ENCODE results near the gene DSCAML1. TPM values are rescaled to one million over a fixed set of nuclear protein-coding genes. Genes with fewer than 3 reads are reported as not detected.
A peak's percentile ranks its signal among the peaks of the same experiment; 100 is the strongest.

The DSCAML1 gene
- polyA plus RNA-seq, 1 donor from 2014 or later = not detected

DNA sequence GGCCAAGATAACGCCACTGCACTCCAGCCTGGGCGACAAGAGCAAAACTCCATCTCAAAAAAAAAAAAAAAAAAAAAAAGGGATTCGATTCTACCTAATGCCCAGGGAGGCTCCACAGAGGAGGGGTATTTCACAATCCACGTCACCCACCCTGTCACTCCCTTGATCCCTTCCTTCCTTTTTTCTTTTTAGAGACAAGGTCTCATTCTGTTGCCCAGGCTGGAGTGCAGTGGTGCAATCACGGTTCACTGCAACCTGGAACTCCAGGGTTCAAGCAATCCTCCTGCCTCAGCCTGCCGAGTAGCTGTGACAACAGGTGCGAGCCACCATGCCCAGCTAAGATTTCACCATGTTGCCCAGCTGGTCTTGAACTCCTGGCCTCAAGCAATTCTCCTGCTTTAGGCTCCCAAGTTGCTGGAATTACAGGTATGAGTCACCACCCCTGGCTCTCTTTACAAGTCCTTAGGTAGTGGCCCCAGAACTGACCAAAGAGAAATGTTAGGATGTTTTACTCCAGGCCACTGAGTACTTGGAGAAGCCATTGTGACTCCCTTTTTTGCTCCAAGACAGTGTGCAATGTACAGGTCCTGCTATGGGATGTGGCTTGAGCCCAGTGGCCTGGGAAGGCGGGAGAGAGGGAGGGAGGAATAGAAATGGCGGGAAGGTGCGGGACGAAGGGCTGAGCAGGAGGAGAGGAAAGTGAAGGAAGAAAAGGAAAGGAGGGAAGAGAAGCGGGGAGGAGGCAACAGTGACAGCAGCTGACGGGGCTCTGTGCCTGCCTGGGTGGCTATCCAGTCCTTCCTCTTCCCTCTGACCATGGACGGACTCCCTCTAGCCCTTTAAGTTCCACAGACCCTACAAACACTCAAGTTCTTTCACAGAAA is 39.3 kb upstream of the DSCAML1 start:
- no peaks in the 10 kb centered on the region for H3K9me3 Mint-ChIP-seq
- H3K27ac Mint-ChIP-seq = no peak overlapping the region
- no peaks in the 10 kb centered on the region for H3K36me3 Mint-ChIP-seq
- peaks cover 13% of the 10 kb centered on the region for H3K27me3 Mint-ChIP-seq
- H3K4me3 Mint-ChIP-seq = no peak overlapping the region
- peaks cover 0 to 4% (median 0%) of the 10 kb centered on the region in 3 donors for H3K4me1 Mint-ChIP-seq

DNA sequence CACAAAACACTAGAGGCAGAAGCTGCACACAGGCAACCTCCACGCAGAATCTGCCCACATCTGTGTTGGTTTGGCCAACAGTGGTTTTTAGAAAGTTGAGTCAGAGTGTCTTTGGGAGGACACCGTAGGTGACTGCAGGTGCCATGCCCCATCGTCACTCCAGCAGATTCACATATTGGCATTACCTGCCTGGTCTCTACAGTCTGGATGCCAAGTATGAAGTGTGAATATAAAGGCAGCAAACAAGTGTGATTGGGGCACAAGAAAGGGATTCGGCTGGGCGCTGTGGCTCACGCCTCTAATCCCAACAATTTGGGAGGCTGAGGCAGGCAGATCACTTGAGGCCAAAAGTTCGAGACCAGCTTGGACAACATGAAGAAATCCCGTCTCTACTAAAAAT is 38.6 kb upstream of the DSCAML1 start:
- Mint-ChIP-seq H3K27ac (no peak overlapping the region), H3K9me3 (no peaks in the 10 kb centered on the region), H3K4me1 (peaks cover 0 to 4% (median 0%) of the 10 kb centered on the region in 3 donors), H3K36me3 (no peaks in the 10 kb centered on the region), H3K4me3 (no peak overlapping the region), H3K27me3 (peaks cover 15% of the 10 kb centered on the region)

DNA sequence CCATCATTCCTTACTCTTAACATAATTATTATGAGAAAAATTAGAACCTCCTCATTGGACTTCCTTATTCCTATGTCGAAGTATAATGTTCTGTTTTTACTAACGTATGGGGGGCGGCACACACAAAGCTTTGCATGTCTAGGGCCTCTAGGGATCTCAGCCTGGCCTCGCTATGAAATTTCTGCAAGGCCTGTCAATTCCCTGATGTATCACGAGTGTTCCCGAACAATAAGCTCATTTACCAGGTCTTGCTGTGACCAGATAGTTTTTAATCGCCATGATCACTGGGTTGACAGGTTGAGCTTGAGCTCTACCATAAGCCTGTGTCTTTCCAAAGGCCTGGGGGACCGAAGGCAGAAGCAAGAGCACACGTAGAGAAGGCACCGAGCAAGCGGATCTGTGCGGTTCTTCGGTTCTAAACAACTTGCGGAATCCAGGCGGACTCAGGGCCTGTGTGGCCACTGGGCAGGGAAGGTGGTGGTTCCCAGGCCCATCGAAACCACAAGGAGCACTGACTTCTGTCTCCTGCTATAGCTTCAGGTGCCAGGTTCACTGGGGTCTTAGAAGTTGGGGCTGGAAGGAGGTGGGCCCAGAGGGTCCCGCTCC is 37.9 kb upstream of the DSCAML1 start:
- peaks cover 0 to 2% (median 0%) of the 10 kb centered on the region in 3 donors for H3K9me3 Mint-ChIP-seq
- peaks cover 0 to 4% (median 0%) of the 10 kb centered on the region in 3 donors for H3K4me1 Mint-ChIP-seq
- no peaks in the 10 kb centered on the region for H3K36me3 Mint-ChIP-seq
- no peak overlapping the region for H3K4me3 Mint-ChIP-seq
- H3K27ac Mint-ChIP-seq = no peak overlapping the region
- peaks cover 19% of the 10 kb centered on the region for H3K27me3 Mint-ChIP-seq

DNA sequence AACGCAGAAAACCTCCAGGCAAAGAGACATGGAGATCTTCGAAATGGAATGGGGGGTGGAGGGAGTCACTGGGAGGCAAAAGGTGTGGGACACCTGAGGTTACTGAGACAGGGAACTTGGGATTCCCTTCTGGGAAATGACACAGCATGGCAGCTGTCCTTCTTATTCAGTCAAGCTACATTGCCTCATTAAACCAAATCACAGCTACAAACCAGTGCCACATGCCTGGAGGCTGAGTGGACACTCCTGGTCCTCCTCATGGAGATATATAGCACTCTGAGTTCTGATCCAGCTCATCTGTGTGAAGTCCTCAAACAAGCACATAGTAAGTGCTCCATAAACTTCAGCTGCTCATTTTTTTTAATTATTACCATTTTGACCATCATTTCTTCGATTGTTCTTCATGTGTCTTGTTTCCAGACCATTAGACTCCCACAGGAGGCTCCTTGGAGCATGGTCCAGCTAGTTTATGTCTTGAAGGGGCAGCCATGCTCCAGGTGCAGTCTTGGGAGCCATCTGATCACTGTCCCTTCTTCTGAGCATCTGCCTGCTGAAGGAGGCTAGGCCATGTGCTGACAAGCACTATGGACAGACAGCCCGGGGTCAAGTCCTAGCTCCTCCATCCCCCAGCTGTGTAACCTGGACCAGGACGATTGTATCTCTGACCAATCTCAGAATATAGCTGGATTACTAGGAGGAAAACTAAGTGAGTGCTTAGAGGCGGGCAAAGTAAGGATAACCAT is 37.2 kb upstream of the DSCAML1 start:
- no peak overlapping the region for H3K4me3 Mint-ChIP-seq
- peaks cover 0 to 4% (median 0%) of the 10 kb centered on the region in 3 donors for H3K4me1 Mint-ChIP-seq
- peaks cover 19% of the 10 kb centered on the region for H3K27me3 Mint-ChIP-seq
- no peak overlapping the region for H3K27ac Mint-ChIP-seq
- peaks cover 0 to 2% (median 0%) of the 10 kb centered on the region in 3 donors for H3K9me3 Mint-ChIP-seq
- H3K36me3 Mint-ChIP-seq = no peaks in the 10 kb centered on the region

DNA sequence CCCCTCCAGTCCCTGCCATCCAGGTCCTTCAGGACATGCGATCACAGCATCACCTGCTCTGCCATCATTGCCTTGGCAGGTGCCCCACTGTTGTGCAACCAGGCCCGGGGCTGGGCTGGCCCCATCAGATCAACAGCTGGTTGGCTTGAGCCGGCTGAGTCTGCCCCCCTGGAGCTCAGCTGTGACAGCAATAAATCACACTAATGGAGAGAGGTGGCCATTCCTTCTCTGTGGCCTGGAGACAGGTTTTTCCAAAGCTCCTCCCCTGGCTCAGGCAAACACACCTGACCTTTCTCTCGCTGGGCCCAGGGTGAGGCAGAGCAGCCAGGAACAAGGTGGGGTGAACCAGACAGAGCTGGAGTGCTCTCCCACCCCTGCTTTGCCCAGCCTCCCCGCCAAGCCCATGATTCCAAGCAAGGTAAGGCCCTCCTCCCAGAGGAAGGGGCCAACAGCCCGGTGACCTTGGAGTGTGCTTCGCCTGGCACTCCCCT is 36.4 kb upstream of the DSCAML1 start:
- no peak overlapping the region for H3K27ac Mint-ChIP-seq
- peaks cover 19% of the 10 kb centered on the region for H3K27me3 Mint-ChIP-seq
- H3K4me1 Mint-ChIP-seq = peaks cover 0 to 4% (median 0%) of the 10 kb centered on the region in 3 donors
- no peak overlapping the region for H3K4me3 Mint-ChIP-seq
- H3K36me3 Mint-ChIP-seq = no peaks in the 10 kb centered on the region
- H3K9me3 Mint-ChIP-seq = peaks cover 0 to 2% (median 0%) of the 10 kb centered on the region in 3 donors

DNA sequence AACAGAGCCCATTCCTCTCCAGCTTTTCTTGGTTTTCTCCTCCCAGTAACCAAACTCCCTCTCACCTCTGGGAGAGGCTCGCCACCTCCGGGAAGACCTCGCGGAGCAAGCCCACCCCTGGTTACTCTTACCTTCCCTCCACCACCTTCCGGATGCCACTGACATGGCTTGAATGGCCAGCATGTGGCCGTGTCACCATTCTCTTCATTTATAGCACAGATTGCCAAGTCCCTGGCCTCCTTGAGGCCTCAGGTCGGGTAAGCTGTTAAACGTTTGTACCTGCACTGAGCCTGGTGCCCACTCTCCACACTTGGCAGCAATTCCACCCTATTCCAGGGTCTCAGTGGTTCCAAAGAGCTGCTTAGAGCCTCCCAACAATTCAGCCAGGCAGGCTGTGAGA is 35.5 kb upstream of the DSCAML1 start:
- H3K4me1 Mint-ChIP-seq = peaks cover 4% of the 10 kb centered on the region in 3 donors
- peaks cover 25% of the 10 kb centered on the region for H3K27me3 Mint-ChIP-seq
- peaks cover 0 to 2% (median 0%) of the 10 kb centered on the region in 3 donors for H3K9me3 Mint-ChIP-seq
- H3K27ac Mint-ChIP-seq = no peak overlapping the region
- no peak overlapping the region for H3K4me3 Mint-ChIP-seq
- H3K36me3 Mint-ChIP-seq = no peaks in the 10 kb centered on the region

DNA sequence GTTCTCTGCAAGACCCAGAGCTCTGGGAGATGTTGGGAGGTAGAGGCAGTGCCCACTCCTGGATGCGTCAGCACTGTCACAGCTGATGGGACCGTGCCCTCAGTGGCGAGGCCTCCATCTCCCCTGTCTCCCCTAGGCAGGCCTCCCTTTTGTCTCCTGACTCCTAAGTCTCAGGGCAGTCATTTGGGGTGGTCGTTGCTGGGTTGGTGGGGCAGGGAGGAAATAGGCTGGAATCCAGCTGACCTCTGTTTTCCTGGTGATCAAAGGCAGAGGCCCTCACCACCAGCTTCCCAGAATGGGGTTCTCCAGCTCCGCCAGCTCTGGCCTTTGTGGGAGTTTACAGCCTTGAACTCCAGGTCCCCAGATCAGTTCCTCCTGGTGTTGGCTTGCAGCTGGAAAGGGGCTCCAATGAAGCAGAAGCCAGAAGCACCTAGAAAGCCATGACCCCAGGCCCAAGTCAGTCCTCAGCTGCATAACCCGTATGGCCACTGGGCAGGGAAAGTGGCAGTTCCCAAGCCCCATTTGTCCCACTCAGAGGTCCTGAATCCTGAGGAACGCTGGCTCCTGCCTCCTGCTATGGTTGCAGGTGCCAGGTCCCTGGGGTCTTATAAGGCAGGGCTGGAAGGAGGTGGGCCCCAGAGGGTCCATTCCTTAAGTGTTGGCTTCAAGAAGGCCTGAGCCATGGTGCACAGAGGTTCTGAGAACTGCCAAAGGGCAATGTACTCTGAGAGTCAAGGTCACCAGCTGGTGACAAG is 34.8 kb upstream of the DSCAML1 start:
- H3K27me3 Mint-ChIP-seq = peaks cover 22% of the 10 kb centered on the region
- peaks cover 0 to 2% (median 0%) of the 10 kb centered on the region in 3 donors for H3K9me3 Mint-ChIP-seq
- no peak overlapping the region for H3K4me3 Mint-ChIP-seq
- H3K27ac Mint-ChIP-seq = no peak overlapping the region
- no peaks in the 10 kb centered on the region for H3K36me3 Mint-ChIP-seq
- H3K4me1 Mint-ChIP-seq = peaks cover 4 to 5% (median 5%) of the 10 kb centered on the region in 3 donors

DNA sequence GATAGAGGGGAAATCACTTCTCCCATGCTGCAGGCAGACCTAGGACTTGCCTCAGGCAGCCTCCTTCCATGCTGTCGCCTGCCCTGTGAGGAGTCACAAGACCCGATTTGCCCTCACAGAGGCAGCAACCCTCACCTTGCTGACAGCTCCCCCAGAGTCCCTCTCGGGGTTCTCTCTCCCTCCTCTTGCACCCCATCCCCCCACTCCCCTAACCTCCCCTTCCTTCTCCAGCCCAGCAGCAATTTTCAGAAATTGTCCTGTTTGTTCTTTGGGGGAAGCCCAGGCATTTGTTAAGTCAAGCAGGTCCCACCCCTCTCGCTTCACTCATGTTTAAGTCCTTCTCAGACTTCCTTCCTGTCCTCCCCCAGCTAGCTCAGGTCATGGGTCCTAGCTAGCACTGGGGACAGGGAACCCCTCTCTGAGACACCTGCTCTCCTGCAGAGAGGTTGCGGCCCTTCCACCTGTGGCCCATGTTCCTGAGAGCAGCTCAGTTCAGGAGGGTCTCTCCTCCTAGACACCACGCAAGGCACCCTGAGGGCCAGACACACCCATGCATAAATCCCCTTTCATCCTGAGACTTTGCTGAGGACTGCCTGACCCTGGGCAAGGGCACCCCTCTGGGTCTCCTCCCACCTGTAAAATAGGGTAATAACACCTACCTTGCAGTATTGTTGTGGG is 33.8 kb upstream of the DSCAML1 start:
- Mint-ChIP-seq H3K9me3 (peaks cover 0 to 2% (median 0%) of the 10 kb centered on the region in 3 donors), H3K27me3 (peaks cover 19% of the 10 kb centered on the region), H3K36me3 (no peaks in the 10 kb centered on the region), H3K4me3 (no peak overlapping the region), H3K27ac (peak overlapping the region in 1 of 3 donors; percentile 76), H3K4me1 (peaks cover 4 to 5% (median 5%) of the 10 kb centered on the region in 3 donors)

DNA sequence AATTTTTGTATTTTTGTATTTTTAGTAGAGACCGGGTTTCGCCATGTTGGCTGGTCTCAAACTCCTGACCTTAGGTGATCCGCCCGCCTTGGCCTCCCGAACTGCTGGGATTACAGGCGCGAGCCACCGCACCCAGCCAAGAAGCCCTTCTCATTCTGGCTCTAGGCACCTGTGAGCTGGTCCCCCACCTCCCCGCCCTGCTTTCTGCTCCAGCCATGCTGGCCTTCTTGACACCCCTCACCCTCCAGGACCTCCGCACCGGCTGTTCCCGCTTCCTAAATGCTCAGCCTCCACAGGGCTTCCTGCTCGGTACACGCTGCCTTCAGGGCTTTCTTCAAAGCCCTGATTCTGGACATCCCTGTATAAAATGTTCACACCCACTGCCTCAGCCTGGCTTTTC is 33.1 kb upstream of the DSCAML1 start:
- no peaks in the 10 kb centered on the region for H3K36me3 Mint-ChIP-seq
- peaks cover 19% of the 10 kb centered on the region for H3K27me3 Mint-ChIP-seq
- no peak overlapping the region for H3K4me3 Mint-ChIP-seq
- H3K9me3 Mint-ChIP-seq = peaks cover 0 to 2% (median 0%) of the 10 kb centered on the region in 3 donors
- H3K4me1 Mint-ChIP-seq = peaks cover 4 to 5% (median 5%) of the 10 kb centered on the region in 3 donors
- peak overlapping the region; percentile 51 to 73 (median 65) for H3K27ac Mint-ChIP-seq

DNA sequence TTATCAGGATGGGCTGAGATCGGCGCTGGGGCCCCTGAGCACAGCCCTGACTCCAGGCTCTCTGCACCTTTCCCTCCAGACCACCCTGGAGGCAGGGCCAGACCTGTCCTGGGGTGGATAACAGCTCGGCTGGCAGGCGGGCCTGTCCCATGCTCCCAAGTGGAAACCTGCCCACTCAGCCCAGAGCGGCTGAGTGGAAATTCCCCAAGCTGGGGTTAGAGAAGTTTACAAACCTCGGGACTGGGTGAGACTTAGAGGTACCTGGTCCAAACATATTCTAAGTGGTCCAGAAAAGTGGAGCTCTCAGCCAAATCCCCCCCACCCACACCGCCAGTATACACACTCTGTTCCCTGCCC is 32.3 kb upstream of the DSCAML1 start:
- Mint-ChIP-seq H3K4me3 (no peak overlapping the region), H3K27ac (no peak overlapping the region), H3K36me3 (no peaks in the 10 kb centered on the region), H3K27me3 (peaks cover 21% of the 10 kb centered on the region), H3K9me3 (peaks cover 0 to 2% (median 0%) of the 10 kb centered on the region in 3 donors), H3K4me1 (peaks cover 3 to 5% (median 5%) of the 10 kb centered on the region in 3 donors)

DNA sequence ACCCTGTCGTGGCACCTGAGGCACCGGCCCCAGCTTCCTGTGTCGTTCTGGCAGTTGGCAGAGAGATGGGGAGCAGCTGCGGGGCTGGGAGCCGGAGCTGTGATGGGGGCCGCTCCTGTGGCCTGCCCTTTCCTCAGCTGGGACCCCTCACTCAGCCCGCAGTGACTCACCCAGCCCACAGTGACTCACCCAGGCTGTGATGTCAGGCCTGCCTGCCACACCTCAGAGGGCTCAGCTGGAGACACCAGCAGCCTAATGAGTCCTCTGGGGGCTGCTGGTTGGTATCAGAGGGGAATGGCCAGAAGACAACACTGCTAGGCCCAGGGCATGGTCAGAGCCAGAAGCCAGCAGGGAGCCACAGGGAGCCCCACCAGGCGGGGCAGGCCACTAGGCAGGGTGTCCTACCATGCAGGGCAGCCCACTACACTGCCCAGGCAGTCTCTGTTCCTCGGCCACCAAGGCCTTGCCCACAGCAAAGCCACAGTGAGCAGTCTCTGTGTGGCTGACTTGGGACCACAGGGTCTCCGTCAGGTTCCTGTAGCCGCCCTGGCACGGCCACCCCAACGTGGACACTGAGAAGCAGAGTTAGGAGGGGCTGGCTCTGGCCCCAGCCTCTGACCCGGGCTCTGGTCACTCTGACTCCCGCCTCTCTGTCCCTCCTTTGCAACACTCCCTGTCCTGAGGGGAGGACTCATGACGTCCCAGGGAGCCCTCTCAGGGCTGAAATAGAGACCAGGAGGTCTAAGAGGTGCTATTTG is 31.8 kb upstream of the DSCAML1 start:
- Mint-ChIP-seq H3K4me1 (peaks cover 3 to 5% (median 5%) of the 10 kb centered on the region in 3 donors), H3K27me3 (peaks cover 22% of the 10 kb centered on the region), H3K4me3 (no peak overlapping the region), H3K27ac (no peak overlapping the region), H3K9me3 (peaks cover 0 to 2% (median 0%) of the 10 kb centered on the region in 3 donors), H3K36me3 (no peaks in the 10 kb centered on the region)

DNA sequence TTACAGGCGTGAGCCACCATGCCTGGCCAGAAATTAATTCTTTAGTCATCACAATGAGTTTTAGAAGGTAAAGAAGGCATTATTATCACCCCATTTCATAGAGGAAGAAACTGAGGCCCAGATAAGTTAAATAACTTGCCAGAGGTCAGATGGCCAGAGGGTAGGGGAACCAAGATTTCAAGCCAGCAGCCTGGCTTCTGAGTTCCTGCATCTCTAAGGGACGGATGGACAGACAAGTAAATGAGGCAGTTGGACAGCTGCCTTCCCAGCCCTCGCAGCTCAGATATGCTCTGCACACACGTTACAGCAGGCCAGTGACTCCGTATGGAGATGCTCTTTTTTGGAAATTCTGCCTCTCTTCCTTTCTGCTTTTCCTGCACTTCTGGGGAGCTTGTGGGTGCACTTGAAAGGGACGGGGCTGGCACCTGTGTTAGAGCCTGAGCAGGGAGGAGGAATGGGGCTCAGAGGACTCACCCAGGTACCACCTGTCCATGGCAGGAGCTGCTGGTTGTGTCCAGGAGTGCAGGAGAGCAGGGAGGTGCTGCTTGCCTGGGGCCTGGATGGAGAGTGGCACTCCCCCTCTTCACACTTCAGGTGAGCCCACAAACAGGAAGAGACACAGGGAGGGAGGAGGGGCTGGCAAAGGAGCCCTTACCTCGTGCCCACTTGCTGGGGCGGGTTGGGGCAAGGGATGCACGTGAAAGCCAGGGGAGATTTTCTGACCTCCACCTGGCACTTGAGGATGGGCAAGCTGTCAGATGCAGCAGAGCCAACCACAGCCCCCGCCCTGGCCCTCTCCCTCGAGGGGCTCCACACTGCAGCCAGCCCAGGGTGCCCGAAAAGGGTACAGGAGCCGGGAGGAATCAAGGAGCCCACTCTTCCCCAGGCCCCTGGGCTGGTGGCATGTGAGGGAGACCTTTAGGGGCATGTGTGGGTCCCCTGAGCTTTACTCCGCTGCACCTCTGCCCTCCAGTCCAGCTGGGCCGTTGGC is 30.8 kb upstream of the DSCAML1 start:
- Mint-ChIP-seq H3K27ac (peak overlapping the region in 1 of 3 donors; percentile 76), H3K4me1 (peaks cover 3 to 11% (median 5%) of the 10 kb centered on the region in 3 donors), H3K4me3 (no peak overlapping the region), H3K9me3 (peaks cover 0 to 2% (median 0%) of the 10 kb centered on the region in 3 donors), H3K36me3 (no peaks in the 10 kb centered on the region), H3K27me3 (peaks cover 22% of the 10 kb centered on the region)
